Hepatocyte (in vitro differentiated cells): ENCODE results near the gene BSDC1.

Source experiments
- CTCF ChIP-seq: fragments of 200-600 bp; sonication (generic); IDR thresholded peaks from 2 replicates; pipeline ENCODE4 v1.5.1; 2016; ENCODE audit warnings: antibody characterized with exemption, mild to moderate bottlenecking; ENCODE audit not compliant: poor library complexity
- EZH2 ChIP-seq: fragments of 200-600 bp; sonication (generic); IDR thresholded peaks from 2 replicates; pipeline ENCODE4 v1.6.1; 2016; ENCODE audit warnings: antibody characterized with exemption, mild to moderate bottlenecking, borderline replicate concordance

- TF ChIP-seq CTCF (no peak), EZH2 (no peak)
Observed at GRCh38 chr1:32318127-32318869, 75.9 kb downstream of the BSDC1 start.
